NCI-H2196 treated with DMSO at 0.1 percent for 48 hours (cell line): Measurements from ENCODE around the gene ERC1.
"Not testable (repeated sequence)": the region's sequence is repeated elsewhere in the genome, so short reads cannot be mapped to it uniquely, and the experiment has no call there.

ENCODE experiments used
- DNase-seq: peaks from one replicate; lab custom pipeline; 2025; ENCODE audit not compliant: unreplicated experiment; lab: John Stamatoyannopoulos, UW

Gene ERC1

GRCh38 chr12:1344245-1344644, 353.2 kb downstream of the ERC1 start:
- no peak for DNase-seq

- no peak for DNase-seq
These were observed 355.1 kb downstream of the ERC1 start for GRCh38 chr12:1346126-1346525.

DNA sequence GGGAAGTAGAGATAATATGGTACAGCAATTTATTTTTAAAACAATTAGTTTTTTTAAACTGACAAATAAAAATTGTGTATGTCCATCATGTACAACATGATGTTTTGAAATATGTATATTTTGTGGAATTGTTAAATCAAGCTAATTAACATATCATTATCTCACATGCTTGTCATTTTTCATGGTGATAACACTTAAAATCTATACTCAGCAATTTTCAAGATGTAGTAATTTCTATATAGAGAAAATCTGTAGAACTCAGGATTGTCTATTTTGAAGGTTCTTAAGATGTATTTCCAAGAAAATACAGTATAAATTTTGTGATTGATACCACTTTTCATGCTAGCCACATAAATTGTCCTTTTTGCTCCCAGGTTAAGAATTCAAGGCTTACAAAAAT, 356.3 kb downstream of the ERC1 start:
- no peak for DNase-seq

GRCh38 chr12:1348606-1349005, 357.6 kb downstream of the ERC1 start:
- DNase-seq: no peak

- DNase-seq: no peak
These were observed 359.3 kb downstream of the ERC1 start for GRCh38 chr12:1350055-1350933.

DNA sequence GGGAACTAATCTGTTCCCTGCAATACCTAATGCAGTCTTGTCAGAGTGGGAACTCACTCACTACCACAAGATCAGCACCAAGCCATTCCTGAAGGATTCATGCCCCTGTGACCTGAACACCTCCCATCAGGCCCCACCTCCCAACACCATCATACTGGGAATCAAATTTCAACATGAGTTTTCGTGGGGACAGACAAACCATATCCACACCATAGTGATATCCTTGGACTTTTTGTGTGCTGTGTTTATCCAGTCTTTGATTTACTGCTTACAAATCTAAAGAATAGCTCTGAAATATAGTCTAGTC, 359.9 kb downstream of the ERC1 start:
- no peak for DNase-seq

- no peak for DNase-seq
These were observed 360.9 kb downstream of the ERC1 start for GRCh38 chr12:1351926-1352325.

- no peak for DNase-seq
These were observed 362.4 kb downstream of the ERC1 start for GRCh38 chr12:1353451-1353850.

DNA sequence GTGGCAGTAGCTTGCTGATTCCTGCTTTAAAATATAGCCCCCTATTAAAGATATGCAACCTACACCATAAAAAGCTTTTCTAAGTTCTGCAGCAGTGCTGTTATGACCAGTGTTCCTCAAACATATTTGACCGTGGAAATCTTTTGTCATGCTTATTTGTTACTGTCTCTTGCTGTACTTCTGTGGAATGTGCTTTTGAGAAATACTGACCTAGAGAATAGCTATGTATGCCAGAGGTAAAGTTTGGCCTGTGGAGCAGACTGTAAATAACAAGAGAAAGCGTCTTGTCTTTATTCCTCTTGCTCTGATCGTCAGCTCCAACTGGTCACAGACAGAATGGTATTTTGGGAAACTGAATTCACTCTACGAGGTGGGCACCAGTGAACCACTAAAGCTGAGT, 364.4 kb downstream of the ERC1 start:
- DNase-seq: no peak

- DNase-seq: not testable (repeated sequence)
These were observed 364.8 kb downstream of the ERC1 start for GRCh38 chr12:1355871-1356270.

DNA sequence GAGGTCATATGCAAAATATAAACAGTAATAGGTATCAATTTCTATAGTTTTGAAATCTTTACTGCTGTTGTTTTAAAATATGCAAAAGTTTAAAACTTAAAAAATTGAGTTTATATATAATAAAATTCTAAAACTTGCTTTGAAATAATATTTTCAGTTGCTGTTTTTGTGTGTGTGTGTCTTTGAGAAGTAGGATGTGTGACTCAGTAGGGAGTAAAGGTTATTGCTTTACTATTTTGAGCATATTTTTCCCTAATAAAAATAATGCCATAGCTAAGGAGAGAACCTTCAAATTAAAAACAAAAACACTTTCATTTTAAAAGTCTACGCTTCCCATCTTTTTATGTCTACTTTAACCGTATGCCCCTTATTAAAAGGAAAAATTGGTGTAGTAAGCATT, 365.3 kb downstream of the ERC1 start:
- no peak for DNase-seq

DNA sequence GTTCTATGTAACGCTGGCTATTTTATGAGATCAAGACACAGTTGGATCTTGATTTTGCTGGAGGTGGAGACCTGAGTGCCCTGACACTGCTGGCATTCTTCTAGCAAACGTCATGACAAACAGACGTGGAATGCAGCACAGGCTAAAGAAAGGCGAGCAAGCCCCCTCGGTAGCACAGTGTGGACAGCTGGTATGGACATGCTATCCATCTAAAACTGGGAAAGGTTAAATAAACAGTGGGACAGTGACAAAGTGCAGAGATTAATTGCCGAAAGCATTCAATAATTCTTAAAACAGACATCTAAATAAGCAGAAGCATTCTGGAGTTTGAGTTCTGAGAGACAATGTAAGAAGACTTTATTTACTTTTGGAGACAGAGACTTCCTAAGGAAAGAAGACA, 366.1 kb downstream of the ERC1 start:
- no peak for DNase-seq

DNA sequence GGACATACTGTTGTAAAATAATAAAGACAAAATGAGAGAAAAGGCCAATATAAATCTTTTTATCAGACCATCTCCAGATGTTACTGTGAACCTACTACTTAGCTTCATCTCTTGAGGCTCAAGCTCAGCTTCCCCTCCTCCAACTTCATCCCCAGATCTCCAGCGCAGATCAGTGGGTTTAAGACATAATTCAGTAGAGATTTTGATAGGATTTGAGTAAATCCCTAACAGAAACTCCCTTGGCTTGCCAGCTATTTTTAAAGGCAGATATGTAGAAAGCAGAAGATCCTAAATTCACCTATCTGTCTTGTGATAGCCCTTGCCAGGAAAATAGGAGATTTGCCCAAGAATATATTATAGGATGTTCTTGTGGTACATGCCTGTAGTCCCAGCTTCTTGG, 366.7 kb downstream of the ERC1 start:
- DNase-seq: no peak

GRCh38 chr12:1360441-1361210, 369.6 kb downstream of the ERC1 start:
- no peak for DNase-seq

DNA sequence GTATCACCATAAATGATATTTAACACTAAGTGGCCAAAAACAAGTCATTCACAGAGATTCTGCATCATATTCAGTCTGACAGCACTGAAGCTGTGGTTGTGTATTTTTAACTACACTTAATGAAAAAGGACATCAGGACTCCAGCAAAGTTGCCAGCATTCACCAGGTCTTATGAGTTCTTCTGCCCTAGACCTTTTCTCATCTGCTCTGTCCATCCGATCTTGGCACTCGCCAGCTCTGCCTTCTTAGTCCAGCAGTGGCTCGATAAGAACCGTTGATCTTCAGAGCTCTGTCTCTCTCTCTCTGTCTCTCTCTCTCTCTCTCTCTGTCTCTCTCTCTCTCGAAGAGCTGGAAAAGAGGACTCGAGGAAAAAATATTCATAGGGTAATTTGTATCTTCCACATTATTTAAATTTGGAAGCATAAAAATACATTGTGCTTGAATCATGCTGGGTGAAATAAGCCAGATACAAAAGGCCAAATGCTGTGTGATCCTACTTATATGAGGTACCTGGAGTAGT, 371.2 kb downstream of the ERC1 start:
- no peak for DNase-seq

DNA sequence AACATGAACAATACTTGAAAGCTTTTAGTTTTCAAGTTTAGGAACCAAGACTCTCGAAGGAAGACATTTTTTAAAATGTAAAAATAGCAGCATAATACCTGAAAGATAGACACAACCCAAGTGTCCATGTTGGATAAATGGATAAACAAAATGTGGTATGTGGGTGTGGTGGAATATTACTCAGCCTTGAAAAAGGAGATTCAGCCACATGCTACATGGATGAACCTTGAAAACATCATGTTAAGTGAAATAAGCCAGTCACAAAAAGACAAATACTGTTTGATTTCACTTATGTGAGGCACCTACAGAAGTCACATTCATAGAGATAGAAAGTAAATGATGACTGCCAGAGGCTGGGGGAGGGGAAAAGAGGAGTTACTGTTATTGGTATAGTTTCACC, 374.7 kb downstream of the ERC1 start:
- no peak for DNase-seq

DNA sequence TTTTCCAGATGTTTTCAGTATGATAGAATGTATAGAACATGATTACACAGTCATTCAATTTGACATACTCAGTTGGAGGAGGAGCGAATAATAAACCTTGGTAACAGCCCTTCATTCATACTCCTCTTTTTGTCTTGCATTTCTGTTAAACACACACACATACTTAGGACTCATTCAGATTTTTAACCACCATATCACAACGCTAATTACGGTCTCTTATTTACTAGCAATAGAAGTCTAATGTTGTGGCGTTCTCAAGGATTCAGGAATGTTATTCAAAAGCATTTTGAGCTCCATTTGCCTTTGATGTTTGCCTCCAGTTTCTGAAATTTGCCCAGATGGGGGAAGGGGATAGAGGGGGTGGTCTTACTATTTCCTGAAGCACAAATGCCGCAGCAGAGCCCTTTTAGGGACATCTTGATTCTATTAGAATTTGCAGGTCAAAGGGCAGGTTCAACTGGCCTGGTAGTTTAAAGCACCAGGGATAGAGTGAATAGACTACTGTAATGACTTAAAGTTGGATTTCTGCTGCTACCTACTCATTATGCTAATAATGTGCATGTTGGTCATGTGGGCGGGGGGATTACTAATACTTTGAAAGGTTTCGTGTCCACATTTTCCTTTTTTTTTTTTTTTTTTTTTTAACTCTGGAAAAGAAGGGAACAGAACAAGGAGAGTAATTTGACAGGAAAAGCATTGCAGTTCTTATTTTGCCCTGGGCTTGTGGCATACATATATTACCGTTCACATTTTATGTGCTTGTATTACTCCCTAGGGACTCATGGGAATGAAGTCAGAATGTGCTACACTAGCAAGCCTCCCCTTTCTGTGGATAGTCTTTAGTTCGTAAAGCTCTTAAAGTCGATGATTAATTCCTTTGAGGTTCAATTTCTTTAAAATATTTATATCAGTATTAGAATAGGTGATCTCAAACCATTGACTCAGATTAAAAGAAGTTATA, 376.6 kb downstream of the ERC1 start:
- no peak for DNase-seq

DNA sequence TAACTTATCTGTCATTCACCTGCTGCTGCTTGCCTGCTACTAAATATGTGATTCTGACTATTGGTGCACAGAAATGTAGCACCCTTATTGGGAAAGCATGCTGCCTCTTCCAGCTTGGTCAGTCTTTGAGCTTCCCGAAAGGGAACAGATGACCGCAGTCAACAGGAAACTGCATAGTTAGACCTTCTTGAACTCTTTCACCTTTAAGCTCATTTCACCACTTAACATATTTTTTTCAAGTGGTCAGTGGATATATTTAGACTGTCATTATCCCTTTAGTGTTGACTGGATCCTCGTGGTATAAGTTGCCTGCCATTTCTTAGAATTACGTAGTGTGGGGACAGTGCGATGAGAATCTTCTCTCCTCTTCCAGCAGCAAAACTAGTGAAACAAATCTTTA, 378.4 kb downstream of the ERC1 start:
- no peak for DNase-seq

- DNase-seq: no peak
These were observed 379.0 kb downstream of the ERC1 start for GRCh38 chr12:1369938-1370500.

GRCh38 chr12:1373901-1374735, 383.1 kb downstream of the ERC1 start:
- DNase-seq: no peak
